GM13976 (cell line): ENCODE measurements around the gene TMEM39A.

ENCODE experiments used
- DNase-seq: peaks from one replicate; pipeline ENCODE4 v3.0.0; 2012; ENCODE audit warnings: low spot score
- in situ Hi-C: fragments of 300-500 bp; cut with MboI; formaldehyde crosslinking; loops from one replicate; pipeline ENCODE4 v1.12.0; 2022; ENCODE audit warnings: low sequenced_read_pairs, mixed read lengths, inconsistent platforms; ENCODE audit not compliant: unreplicated experiment
- TF ChIP-seq, protein P1 (sequence below): IDR thresholded peaks from 2 replicates; pipeline ENCODE4 v1.5.1; 2012; ENCODE audit warnings: borderline replicate concordance, mild to moderate bottlenecking; ENCODE audit not compliant: insufficient read depth; ENCODE audit errors: extremely low read depth, missing control alignments, control extremely low read depth

The TMEM39A gene

DNA sequence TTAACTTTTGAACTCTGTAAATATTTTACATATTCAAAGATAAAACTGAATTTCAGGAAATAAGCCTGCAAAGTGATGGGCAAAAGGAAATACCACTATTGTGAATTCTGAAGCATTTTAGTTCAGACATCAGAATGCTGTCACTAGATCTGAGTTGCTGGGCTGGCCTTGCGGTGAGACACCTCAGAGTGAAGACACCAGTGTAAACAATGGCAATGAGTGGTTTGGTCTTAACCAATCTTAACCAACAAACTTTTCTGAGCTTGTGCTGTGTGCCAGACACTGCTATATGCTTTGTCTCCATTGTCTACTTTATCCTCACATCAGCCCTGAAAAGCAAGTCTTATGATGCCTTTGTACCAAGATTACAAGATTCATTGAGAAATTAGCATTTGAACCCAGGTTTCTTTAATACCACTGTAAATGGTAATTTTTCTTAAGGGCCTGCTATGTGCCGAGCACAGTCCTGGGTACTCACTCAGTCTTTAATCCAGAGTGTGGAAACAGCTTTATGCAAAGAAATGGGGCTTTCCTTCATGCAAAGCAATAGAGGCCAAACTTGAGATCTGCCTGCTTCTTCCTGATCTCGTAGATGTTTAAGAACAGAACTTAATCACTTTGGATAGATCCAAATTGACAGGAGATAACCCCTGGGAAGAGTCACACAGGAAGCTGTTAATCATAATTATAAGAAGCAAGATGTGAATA is 55.0 kb downstream of the TMEM39A start:
- no peak for DNase-seq
- in situ Hi-C loops: no loop called here
- TF ChIP-seq, protein P1, sequence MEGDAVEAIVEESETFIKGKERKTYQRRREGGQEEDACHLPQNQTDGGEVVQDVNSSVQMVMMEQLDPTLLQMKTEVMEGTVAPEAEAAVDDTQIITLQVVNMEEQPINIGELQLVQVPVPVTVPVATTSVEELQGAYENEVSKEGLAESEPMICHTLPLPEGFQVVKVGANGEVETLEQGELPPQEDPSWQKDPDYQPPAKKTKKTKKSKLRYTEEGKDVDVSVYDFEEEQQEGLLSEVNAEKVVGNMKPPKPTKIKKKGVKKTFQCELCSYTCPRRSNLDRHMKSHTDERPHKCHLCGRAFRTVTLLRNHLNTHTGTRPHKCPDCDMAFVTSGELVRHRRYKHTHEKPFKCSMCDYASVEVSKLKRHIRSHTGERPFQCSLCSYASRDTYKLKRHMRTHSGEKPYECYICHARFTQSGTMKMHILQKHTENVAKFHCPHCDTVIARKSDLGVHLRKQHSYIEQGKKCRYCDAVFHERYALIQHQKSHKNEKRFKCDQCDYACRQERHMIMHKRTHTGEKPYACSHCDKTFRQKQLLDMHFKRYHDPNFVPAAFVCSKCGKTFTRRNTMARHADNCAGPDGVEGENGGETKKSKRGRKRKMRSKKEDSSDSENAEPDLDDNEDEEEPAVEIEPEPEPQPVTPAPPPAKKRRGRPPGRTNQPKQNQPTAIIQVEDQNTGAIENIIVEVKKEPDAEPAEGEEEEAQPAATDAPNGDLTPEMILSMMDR: no peak

DNA sequence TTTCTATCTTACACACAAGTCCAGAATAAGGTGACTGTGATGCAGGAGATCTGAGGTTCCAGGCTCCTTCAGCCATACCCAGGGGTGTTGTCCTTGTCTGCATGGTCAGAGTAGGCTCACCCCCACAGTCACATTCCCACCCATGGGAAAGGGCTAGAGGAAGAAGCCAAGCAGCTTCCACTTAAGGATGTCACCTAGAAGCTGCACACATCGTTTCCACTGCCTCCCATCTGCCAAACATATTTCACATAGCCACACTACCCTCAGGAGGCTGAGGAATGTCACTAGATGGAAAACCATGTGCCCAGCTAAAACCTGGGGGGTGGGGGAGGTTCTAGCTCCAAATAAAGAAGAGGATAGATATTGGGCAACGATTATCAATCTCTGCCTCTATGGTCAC is 58.1 kb downstream of the TMEM39A start:
- no peak for DNase-seq
- TF ChIP-seq, protein P1: no peak
- in situ Hi-C loops: no loop called here

DNA sequence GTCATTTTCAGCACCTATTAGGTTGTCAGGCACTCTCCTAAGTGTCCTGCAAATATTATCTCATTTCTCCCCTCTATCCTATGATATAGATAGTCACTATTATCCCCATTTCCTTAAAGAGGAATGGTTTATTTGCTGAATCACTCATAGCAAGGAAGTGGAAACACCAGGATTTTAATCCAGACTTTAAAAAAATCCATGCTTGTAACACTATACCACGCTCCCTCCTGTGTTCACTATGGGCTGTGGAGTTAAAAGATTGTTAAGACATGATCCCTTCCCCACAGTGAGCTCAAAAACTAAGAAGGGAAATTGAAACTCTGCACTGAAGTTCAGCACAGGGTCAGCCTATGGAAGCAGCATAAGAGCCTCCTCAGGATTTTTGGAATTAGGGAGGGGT is 60.2 kb downstream of the TMEM39A start:
- DNase-seq: no peak
- TF ChIP-seq, protein P1: no peak
- in situ Hi-C loops: no loop called here

DNA sequence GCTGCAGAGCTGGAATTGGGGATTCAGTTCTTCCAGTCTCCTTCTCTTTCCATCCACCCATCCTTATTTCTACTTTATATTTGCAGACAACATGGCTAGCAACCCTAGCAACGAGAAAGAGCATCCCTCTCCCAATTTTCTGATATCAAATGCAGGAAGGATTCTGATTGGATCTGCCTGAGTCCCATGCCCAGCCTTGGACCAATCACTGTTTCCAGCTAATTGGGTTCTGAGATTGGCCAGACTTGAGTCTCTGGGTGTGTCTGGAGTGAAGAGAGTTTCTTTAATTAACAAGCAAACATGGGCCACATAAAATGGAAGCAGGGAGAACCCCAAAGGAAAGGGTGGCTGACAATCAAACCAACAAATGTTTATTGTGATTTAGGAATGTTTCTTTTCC is 60.6 kb downstream of the TMEM39A start:
- no peak for DNase-seq
- in situ Hi-C loops: no loop called here
- TF ChIP-seq, protein P1: no peak

DNA sequence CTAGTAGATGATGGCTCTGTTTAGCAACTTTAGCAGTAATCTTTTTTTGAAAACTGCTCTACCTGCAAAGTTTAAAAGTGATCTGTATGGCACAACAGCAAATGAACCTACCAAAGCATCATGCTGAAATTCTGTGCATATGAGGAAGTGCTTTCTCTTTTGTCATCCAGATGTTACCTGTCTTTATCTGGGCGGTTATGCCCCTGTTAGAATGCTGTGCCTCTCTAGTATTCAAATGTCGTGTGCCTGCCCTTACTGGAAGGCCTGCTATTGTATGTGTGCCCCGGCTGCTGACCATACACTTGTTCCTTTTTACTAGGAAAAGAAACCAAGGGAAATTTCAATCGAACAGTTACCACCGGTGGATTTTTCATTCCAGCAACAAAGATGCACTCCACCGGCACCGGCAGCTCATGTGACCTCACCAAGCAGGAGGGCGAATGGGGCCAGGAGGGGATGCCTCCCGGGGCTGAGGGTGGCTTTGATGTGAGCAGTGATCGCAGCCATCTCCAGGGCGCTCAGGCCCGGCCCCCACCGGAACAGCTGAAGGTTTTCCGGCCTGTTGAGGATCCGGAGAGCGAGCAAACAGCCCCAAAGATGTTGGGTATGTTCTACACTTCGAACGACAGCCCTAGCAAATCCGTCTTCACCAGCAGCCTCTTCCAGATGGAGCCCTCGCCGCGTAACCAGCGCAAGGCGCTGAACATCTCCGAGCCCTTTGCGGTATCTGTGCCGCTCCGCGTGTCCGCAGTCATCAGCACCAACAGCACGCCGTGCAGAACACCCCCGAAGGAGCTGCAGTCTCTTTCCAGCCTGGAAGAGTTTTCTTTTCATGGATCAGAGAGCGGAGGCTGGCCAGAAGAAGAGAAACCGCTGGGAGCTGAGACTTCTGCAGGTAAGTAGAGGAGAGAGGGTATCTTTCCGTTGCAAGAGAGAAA is 61.6 kb downstream of the TMEM39A start:
- TF ChIP-seq, protein P1: no peak
- in situ Hi-C loops: no loop called here
- peak; percentile 43 for DNase-seq

DNA sequence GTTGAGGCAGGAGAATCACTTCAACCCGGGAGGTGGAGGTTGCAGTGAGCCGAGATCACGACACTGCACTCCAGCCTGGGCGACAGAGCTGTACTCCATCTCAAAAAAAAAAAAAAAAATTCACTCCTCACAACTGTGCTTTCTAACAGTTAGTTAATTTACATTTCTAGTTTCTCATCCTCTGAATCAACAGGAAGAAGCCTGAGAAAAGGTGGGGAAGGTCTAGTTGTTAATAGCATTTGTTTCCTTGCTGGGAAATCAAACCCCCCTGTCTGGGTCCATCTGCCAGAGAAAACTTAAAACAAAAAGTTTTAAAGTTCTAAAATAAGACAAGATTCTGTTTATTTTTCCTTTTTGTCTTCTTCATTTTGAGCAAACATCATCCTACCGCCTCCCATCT is 62.3 kb downstream of the TMEM39A start:
- in situ Hi-C loops: no loop called here
- TF ChIP-seq, protein P1: no peak
- DNase-seq: peak; percentile 46
